Mucosa of descending colon (tissue), 3 donors: ENCODE measurements around the gene TSHZ2. TPM values are rescaled to one million over a fixed set of nuclear protein-coding genes. Genes with fewer than 3 reads are reported as not detected.
A peak's percentile ranks its signal among the peaks of the same experiment; 100 is the strongest.
"Not testable (repeated sequence)": the region's sequence is repeated elsewhere in the genome, so short reads cannot be mapped to it uniquely, and the experiment has no call there.

ENCODE experiments used
- ATAC-seq: fragments of 200-7000 bp; cut with Tn5 transposase; one replicate; pipeline ENCODE4 v1.9.1; 2020; ENCODE audit warnings: mild to moderate bottlenecking, moderate library complexity
- DNase-seq, 3 donors: peaks; one replicate each; pipeline ENCODE4 v3.0.0-alpha.2; 2020
- H3K36me3 ChIP-seq: fragments of 200-600 bp; one replicate; pipeline ENCODE4 v1.8.0; 2021; ENCODE audit warnings: low read depth, mild to moderate bottlenecking
- H3K4me1 ChIP-seq: fragments of 200-600 bp; one replicate; pipeline ENCODE4 v1.8.0; 2021; ENCODE audit warnings: low read depth, mild to moderate bottlenecking
- H3K4me3 ChIP-seq: fragments of 200-600 bp; one replicate; pipeline ENCODE4 v1.8.0; 2021; ENCODE audit warnings: mild to moderate bottlenecking
- H3K9me3 ChIP-seq: fragments of 200-600 bp; one replicate; pipeline ENCODE4 v1.8.0; 2021; ENCODE audit warnings: mild to moderate bottlenecking
- CTCF ChIP-seq: fragments of 200-600 bp; IDR thresholded peaks from one replicate; pipeline ENCODE4 v1.8.0; 2022; ENCODE audit warnings: antibody characterized with exemption, mild to moderate bottlenecking
- intact Hi-C, 2 donors: fragments of 100-400 bp; cut with DNase I in 1 of 2; cut with micrococcal nuclease in 1 of 2; formaldehyde crosslinking; loops; one replicate each; pipeline versions ENCODE4 v1.11.0 to v1.11.1; 2022; cut with DNase I, micrococcal nuclease
- total RNA-seq, 3 donors: library from RNA; stranded (reverse); fragmentation: NEBNext Ultra II Directional in 2 of 3; extraction: Animal tissue kit (Norgen Biotek cat#: 25700) in 2 of 3; gene quantifications; one replicate each; pipeline versions ENCODE4 v1.2.1 to v1.2.4, GENCODE V29; 2021 to 2023
- donor health status: DM: no; HTN: no; CAD: no; lungs with moderate emphysema.
- donor health status: DM: no; HTN: no; CAD: no.
- donor health status: DM: no; HTN: yes; CAD: no.

The TSHZ2 gene
- total RNA-seq, 3 donors from 2014 or later, result 1.9 to 17.8 (median 3.6) TPM

GRCh38 chr20:53084408-53084997 lies 112.3 kb downstream of the TSHZ2 start:
- Histone ChIP-seq H3K4me1 (no peaks in the 10 kb centered on the region), H3K4me3 (no peak overlapping the region), H3K9me3 (no peaks in the 10 kb centered on the region), H3K36me3 (no peaks in the 10 kb centered on the region)
- no peak for TF ChIP-seq CTCF
- no peak for ATAC-seq
- no peak for DNase-seq
- intact Hi-C loops, result no loop called here

GRCh38 chr20:53085720-53086119 lies 113.6 kb downstream of the TSHZ2 start:
- ATAC-seq, result no peak
- H3K4me1 ChIP-seq, result no peaks in the 10 kb centered on the region
- intact Hi-C loops, result no loop called here
- no peak for DNase-seq
- H3K4me3 ChIP-seq, result no peak overlapping the region
- H3K36me3 ChIP-seq, result no peaks in the 10 kb centered on the region
- H3K9me3 ChIP-seq, result no peaks in the 10 kb centered on the region
- TF ChIP-seq CTCF, result no peak

GRCh38 chr20:53087037-53087777 lies 115.0 kb downstream of the TSHZ2 start:
- no peaks in the 10 kb centered on the region for H3K9me3 ChIP-seq
- ATAC-seq, result peak; percentile 11
- intact Hi-C loops, result no loop called here
- H3K4me3 ChIP-seq, result no peak overlapping the region
- no peaks in the 10 kb centered on the region for H3K36me3 ChIP-seq
- TF ChIP-seq CTCF, result no peak
- no peaks in the 10 kb centered on the region for H3K4me1 ChIP-seq
- peak in 1 of 3 donors; percentile 7 for DNase-seq

GRCh38 chr20:53088786-53089185 lies 116.6 kb downstream of the TSHZ2 start:
- TF ChIP-seq CTCF, result no peak
- DNase-seq (no peak), ATAC-seq (no peak)
- Histone ChIP-seq H3K4me1 (no peaks in the 10 kb centered on the region), H3K9me3 (no peaks in the 10 kb centered on the region), H3K4me3 (no peak overlapping the region), H3K36me3 (no peaks in the 10 kb centered on the region)
- intact Hi-C loops, result no loop called here

GRCh38 chr20:53089851-53090250 lies 117.7 kb downstream of the TSHZ2 start:
- DNase-seq, H3K9me3 ChIP-seq, ATAC-seq, H3K4me1 ChIP-seq, intact Hi-C loops, H3K4me3 ChIP-seq, H3K36me3 ChIP-seq: not testable (repeated sequence)

- Histone ChIP-seq H3K4me1 (no peaks in the 10 kb centered on the region), H3K36me3 (no peaks in the 10 kb centered on the region), H3K4me3 (no peak overlapping the region), H3K9me3 (no peaks in the 10 kb centered on the region)
- TF ChIP-seq CTCF, result no peak
- DNase-seq, result no peak
- intact Hi-C loops, result no loop called here
- no peak for ATAC-seq
Measured at GRCh38 chr20:53091789-53092188, 119.6 kb downstream of the TSHZ2 start.
